Stimulated activated CD8-positive, alpha-beta memory T cell treated with anti-CD3 and anti-CD28 coated beads, Interleukin-4, amount 100 ng/mL, for 24 hours (primary cell): ENCODE results near the gene SLC12A8.

Experiments
- DNase-seq: peaks from one replicate; pipeline ENCODE4 v3.0.0-alpha.2; 2020; ENCODE audit warnings: low read depth

SLC12A8 gene

DNA sequence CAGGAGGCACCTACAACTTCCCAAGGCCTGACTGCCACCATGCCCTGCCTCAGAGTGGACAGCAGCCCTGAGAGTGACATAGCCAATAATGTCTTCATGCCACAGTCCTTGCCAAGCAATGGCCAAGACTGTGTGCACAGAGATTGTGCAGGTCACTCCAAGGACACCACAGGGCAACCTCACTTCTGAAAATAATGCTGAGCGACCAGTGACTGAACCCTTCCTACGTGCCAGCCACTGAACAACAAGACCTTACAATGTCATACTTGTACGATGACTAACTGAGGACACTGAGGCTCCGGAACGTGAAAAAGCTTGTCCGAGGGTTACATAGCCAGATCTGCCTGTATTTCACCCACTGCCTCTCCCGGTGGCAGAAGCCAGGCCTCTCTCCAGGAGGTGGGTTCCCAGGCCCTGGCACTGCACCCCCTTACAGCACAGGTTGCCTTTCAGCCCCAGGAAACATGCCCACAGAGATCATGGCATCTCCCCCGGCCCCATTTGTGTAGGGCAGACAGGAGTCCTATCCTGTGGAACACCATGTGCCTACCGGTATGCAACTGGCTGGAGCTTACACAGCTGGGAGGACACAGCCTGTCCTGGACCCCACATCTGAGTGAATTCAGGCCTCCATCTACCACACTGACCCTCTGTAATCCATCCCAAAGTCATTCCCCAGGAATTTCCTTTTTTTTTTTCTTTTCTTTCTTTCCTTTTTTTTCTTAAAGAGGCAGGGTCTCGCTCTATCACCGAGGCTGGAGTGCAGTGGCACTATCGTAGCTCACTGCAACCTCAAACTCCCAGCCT is 72.3 kb downstream of the SLC12A8 start:
- no peak for DNase-seq

DNA sequence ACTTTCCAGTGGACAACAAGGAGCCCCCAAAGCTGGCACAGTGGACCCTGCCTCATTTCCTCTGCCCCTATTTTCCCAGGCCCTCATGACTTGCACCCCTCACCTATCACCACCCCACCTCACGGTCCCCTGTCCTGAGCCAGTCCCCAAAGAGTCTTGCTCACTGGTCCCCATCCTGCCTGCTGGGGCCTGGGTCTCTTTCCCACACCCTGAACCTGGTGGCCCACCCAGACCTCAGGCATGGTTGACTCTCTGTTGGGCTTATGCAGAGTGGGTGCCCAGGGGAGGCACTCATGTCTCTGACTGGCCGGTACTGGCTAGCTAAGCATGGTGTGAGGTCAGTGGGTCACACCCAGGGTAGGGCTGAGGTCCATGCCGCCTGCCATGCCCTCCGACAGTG is 73.2 kb downstream of the SLC12A8 start:
- DNase-seq = no peak

DNA sequence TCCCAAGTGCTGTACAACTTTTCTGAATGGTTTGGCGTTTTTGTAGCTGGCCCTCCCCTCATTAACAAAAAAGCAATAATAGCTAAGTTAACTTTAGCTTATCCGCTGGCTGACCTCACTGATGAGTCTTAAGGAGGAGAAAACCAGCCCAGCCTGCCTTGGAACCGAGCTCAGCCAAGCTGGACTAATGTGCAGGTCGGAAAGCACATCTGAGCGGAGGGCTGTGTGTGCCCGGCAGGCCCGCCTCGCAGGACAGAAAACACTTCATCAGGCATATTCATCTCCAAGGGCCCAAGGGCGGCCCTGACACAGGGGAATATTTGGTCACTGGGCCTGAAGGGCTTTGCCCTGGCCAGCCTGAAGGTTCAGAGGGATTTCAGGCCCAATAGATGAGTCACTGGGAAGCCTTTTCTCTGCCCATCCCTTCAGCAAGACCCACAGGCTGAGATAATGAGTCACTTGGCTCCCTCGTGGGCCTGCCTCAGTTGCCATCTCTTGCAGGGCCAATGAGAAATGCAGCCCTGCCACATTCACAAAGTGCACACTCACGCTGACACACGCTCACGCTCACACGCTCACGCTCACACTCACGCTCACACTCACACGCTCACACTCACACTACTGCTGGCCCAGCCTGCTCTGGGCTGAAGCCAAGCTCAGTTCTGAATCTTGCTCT is 75.1 kb downstream of the SLC12A8 start:
- no peak for DNase-seq

DNA sequence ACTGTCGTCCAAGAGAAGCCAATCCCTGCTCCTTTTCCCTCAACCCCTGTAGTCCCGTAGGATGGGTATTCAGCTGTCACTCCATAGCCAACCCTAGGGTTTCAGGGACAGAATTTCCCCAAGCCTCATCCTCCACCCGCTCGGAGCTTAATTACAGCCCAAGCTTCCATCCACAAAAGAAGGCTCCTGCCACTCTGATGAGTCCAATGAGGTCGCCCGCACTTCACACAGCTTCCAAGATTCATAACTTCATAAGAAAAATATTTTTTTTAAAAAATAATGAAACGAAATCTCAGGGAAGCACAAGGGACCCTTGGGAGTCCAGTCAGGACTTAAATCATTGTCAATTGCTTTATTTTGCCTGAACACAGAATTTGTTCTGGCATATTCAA is 75.6 kb downstream of the SLC12A8 start:
- no peak for DNase-seq

DNA sequence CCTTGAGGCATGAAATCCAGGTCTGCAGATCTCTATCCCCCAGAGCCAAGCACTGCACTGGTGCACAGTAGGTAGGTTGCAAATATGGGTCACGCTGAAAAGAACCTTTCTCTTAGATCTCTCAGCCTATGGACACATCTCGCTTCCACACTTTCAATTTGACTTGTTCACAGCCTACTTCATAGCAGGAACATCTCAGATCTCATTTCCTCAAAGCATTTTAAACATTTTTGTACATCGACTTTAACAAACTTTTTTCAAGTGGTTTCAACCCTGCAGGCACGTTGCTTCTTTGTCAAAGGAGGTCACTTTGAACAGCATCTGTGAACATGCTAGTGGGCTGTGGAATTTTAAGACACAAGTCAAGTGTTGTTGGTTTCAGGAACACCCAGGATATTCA is 76.0 kb downstream of the SLC12A8 start:
- DNase-seq = no peak

DNA sequence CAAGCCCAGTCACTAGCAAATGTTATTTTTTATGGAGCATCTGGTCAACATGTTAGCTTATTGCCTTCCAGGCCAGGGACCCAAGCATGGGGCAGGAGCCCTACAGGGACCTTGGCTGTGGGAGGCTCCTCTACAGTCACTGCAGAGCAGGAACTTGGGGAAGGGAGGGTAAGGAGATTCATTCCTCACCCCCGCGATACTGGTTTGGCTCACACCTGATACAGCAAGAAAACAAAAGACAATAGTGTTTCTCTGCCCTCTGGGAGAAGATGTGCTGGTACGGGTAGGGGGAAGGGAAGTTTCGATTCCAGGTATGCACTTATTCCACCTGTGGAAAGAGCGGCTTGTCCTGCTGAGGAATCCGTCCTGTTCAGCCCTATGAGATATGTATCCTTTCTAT is 77.6 kb downstream of the SLC12A8 start:
- DNase-seq = no peak

DNA sequence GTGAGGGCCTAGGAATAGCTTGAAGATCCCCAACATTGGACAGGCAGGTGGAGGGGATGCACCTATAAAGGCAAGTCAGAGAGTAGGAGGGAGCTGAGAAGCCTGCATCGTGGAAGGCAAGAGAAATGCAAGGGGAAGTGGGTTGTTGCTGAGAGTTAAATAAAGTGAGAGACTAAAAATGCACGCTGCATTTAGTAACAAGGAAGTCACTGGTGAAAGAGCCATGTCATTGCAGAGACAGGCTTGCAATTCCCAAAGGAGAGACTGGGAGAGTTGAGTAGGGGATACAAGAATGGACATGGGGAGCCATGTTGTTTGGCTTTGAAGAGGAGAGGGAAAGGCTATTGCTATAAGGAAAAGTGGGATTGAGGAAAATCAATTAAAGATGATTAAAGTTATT is 79.7 kb downstream of the SLC12A8 start:
- DNase-seq = no peak

DNA sequence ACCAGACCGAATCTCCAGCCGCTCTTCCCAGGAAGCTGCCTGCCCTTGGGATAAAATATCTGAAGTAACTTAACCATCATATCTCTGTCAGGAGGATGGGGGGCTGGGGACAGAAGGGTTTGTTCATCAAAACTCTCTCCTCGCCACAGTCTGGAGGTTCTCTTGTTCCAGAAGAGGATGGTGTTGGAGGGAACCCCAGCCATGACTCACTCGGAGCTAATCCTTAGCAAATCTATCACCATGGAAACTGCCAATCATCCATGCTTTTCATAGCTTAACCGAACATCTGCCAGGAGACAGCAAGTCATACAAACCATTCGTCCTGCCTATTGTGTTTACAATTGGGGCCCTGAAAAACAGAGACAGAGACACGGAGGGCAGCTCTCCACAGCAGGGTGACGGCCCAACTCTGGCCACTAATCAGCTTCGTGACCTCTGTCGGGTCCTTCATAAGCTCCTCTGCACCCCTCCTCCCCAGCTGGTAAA is 83.0 kb downstream of the SLC12A8 start:
- no peak for DNase-seq

DNA sequence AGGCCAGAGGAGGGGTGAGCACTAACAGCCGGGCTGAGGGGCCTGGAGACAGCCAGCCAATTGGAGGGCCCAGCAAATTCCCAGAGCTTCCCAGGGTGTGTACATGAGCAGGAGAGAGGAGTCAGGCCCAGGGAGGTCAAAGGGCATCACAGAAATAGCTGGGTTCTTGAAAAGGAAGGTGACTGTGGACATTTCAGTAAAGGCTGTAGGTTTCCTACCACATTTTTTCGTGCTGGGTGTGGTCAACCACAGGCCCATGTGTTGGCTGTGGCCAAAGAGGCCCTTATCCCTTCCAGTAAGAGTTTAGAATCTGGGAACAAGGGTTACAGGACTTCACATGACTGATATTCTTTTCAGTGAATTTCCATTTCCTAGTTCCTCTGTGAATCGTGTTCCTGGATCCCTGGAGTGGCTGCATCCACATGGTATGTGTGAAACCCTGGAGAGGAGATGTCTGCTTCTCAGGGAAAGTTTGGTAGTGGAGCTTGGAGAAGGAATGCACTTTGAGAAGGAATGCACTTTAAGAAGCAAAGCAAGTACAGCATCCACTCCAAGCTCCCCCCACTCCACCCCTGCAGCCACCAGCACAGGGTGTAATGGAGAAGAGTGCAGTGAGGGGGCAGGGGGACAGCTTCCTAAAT is 83.6 kb downstream of the SLC12A8 start:
- no peak for DNase-seq

DNA sequence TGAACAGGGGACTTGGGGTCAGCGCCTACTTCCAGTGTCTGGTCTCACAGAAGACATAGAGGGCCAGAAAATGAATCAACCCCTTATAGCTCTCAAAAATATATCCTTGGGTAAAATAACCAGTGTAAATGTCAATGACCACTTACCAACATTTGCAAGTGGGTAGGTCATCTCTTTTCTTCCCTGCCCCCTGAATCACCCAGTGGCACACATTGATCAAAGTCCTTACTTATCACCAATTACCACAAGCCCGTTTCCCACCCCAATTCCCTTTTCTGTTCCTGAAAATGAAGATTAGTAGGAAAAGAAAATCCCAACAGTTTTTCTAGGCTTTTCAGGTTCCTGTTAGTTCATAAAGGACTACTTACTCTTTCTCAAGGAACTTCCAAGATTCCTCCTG is 86.2 kb downstream of the SLC12A8 start:
- DNase-seq = no peak

DNA sequence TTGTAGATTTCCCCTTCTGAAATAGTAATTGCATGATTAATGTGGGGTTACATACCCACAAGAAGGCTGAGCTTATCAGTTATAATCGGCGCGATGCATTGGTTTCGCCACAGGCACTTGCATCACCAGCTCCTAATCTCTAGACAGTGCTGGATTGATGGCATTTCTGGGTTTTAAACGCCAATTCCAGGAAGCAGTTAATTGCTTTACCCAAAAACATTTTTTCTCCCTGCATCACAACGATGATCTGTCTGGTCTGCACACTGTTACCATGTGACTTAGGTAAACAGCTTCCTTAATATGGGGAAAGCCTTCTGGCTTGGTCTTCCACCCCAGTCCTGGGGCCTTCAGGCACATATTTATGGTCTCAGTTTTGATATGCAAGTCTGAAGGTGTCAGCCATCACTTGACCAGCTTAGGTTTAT is 86.7 kb downstream of the SLC12A8 start:
- DNase-seq = no peak

DNA sequence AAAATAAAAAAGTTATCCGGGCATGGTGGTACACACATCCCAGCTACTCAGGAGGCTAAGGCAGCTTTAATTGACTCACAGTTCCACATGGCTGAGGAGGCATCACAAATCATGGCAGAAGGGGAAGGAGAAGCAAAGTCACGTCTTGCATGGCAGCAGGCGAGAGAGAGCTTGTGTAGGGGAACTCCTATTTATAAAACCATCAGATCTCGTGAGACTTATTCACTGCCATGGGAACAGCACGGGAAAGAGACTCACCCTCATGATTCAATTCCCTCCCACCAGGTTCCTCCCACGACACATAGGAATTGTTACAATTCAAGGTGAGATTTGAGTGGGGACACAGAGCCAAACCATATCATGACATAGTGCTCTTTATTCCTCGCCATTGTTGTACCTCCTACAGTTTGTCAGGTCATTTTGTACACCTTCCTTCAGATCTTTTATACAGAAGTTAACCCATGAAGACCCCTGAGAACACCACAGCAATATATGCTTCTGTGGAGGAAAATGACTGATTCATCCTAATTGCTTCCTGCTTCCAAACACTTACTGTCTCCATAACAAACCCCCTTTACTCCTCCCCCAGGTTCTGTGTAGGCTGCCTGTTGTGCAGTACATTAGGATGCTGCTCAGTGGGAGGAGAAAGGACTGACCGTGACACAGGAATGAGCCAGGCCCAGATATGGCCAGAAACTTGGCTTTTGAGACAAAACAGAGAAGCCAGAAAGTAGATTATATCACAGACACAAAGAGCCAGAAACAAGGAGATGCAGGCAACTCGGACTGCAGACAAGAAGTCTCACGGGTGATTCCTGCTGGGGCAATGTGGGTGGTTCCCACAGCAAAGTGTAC is 88.9 kb downstream of the SLC12A8 start:
- DNase-seq = no peak

DNA sequence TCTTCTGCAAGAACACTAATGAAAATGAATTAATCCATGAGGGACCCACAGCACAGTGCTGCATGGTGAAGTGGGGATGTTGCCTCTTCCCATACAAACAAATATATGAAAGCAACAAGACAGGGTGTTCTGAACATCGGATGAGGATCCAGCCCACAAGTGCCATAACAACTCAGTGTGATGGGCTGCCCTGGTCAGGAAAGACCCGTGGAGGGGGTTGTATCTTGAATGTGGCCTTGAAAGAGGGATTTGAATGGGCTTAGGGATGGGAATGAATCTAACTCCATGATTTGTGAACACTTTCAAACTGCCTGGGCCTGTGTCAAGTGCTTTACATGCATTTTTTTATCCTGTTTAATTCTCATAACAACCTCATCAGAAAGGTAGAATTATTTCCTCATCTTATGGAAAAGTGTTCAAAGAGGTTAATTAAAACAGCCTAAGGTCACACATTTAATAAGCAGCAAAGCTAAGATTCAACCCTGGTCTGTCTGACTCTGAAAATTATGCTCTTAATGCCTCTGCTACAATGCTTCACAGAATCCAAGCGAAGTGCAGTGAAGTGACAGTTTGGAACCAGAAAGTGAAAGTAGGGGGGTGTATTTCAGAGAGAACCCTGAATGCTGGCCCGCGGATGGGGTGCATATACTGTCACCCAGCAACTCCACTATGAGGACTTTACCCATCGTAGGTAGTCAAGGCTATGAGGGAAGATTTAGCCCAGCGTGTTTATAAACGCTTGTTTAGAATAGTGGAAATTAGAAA is 91.1 kb downstream of the SLC12A8 start:
- no peak for DNase-seq

DNA sequence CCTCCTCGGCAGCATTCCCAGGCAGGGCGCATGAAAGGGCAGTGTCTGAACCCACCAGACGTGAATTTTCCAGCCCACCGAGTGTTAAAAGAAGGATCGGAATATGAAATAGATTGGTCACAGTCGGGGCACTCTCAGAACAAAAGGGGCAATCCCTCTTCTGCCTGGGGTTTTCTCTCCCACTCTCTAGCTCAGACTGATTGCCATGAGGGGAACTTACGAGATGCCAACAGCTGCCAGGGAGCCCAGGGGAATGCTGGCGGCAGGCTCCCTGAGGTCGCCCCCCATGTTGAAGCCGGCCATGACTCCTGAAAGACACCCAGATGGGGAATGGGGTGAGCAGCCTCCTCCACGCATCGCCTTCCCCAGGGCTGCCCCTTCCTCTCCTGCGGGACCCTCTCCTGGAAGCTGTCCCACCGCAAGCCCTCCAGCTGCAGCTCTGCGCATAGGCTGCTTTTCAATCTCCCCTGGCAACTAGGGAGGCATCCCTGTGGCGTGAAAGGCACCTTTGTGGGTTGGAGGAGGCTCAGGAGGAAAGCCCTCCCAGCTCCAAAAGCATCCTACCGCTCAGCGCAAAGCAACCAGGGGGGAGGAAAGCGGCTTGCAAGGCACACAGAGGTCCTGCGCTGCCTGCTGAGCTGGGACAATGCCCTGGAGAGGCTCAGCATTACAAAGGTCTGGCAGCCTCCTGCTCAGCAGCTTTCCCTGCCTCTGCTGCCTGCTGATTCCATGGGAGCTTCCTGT is 92.0 kb downstream of the SLC12A8 start:
- DNase-seq = no peak

DNA sequence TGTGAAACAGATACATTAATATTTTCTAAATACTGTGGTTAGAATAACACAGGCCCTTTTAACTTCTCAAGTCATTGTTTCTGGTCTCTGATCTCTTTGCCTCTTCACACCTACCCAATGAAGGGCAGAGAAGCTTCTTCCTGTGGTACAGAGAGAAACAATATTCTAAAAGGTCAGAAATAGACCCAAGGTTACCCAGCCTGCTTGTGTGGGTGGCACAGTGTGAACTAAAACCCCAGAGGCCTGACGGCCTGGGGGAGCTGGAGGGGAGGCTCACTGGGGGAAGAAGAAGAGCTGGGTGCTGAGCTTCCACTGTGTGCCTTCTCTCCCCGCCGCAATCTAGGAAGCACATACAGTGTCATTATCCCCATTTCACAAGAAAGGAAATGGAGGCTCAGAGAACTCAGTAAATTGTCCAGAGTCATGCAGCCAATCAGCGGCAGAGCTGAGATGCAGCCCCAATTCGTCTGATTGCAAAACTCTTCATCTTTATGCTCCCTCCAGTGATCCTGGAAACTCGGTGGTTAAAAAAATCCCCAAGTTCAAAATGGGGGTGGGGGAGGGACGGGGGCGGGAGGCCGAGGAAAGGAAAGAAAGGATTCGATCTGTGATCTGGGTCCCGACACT is 92.7 kb downstream of the SLC12A8 start:
- DNase-seq = peak; percentile 36

DNA sequence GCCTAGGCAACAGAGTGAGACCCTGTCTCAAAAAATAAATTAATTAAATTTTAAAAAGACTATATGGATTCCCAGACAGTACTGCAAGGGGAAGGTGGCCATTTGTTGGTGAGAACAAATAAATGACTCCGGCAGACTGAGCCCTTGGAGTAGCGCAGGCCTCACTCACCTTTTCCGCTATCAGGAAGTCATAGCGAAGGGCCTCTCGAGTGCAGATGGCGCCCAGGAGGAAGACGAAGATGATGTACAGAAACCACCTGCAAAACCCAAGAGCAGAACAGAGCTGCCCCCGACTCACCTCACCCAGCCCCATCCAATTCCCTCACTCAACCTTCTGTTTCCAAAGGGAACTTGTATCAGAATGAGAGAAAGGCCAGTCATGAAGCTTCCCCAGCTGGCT is 93.9 kb downstream of the SLC12A8 start:
- DNase-seq = no peak

DNA sequence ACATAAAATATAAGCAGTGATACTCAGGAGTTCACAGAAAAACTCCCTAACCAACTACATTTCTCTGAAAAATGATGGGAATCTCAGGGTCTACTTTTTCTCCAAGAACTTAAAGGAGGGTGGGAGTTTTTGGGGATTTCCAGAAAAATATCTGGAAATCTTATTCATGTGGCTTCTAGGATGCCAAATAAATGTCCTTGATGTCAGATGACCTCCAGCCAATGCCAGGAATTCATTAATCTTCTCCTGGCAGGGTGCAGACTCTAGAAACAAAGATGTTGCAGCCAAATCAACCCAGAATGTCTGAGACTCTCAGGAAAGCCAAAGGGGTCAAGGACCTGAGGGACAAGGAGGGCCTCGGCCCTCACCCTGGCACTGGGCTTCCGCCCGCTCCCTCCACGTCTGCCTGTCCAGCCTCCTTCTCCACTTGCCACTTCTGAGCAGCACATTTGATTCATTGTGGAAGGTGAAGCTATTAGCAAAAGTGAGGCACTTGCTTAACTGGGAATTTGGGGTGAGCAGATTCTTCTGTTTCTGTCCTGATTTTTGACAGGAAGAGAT is 94.8 kb downstream of the SLC12A8 start:
- DNase-seq = no peak

DNA sequence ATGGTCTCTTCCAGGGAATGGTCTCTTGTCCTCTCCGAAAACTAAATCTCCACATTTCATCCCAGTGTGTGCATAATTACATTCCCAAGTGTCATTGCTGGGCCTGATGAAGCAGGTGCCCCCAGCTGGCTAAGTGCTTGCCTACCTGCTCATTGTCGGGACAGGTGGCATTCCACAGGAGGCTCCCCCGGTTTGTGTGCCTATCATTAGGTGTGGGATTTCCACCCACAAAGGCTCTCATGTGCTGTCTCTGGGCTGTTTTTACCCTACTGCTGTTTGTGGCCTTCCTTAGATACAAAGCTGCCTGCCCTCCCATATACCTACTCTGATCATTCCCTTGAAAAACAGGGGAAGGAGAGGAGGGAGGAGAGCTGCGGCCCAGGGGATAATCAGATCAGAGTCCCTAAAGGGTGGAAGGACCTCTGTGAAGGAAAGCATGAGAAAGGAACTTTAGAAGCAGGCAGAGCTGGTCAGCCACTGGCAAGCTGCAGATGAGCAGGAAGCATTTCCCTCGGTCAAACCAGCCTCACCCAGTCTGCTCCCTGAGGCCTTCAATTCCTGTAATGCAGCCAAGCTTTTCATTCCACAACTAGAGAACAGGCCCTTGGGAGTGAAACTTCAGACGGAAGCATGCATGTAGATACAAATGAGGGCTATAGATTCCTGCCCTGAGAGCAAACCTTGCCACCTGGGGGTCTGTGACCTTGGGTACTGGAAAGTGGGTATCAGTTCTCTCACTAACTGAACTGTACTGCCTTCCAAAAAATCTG is 96.1 kb downstream of the SLC12A8 start:
- no peak for DNase-seq

DNA sequence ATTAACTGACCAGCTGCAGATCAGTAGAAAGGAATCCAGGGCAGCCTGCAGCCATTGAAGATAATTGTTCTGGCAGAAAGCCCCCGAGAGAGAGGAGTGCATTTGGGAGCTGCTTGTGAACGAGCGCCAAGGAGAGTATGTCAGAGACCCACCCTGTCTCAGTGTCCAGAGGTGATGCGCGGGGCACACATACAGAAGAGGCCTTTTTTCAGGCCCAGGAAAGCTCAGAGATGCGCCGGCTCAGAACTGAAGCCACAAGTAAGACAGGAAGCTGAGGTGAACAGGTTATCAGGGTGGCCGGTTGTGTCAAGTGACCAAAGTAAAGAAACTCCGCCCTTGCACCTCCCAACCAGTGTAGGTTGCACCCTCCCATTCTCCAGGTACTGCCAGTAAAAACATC is 96.9 kb downstream of the SLC12A8 start:
- no peak for DNase-seq
